ENCODE measurements around the gene HECTD4.
"Not testable (repeated sequence)": the region's sequence is repeated elsewhere in the genome, so short reads cannot be mapped to it uniquely, and the experiment has no call there.

HECTD4 gene

GRCh38 chr12:112116232-112117060, 265.8 kb downstream of the HECTD4 start:
- no peak for DNase-seq (ENCODE audit: low spot score)

GRCh38 chr12:112115259-112116045, 266.8 kb downstream of the HECTD4 start:
- DNase-seq (ENCODE audit: low spot score): no peak

- no peak for DNase-seq (ENCODE audit: low spot score)
These were observed 269.7 kb downstream of the HECTD4 start for GRCh38 chr12:112112409-112113133.

GRCh38 chr12:112111931-112112330, 270.3 kb downstream of the HECTD4 start:
- DNase-seq (ENCODE audit: low spot score): no peak

GRCh38 chr12:112110787-112111662, 271.2 kb downstream of the HECTD4 start:
- DNase-seq (ENCODE audit: low spot score): not testable (repeated sequence)

Data from CD4-positive, alpha-beta T cell treated with Interleukin-15 for 4 hours (primary cell).